ENCODE data around the gene HSD17B14. TPM values are rescaled to one million over a fixed set of nuclear protein-coding genes. Genes with fewer than 3 reads are reported as not detected.
A peak's percentile ranks its signal among the peaks of the same experiment; 100 is the strongest.
"Not testable (repeated sequence)": the region's sequence is repeated elsewhere in the genome, so short reads cannot be mapped to it uniquely, and the experiment has no call there.

HSD17B14 gene
- total RNA-seq, result 10 to 100 TPM; 12.8 to 17.9 TPM
- polyA plus RNA-seq, result 10 to 100 TPM in 1 of 2 donors, 1 to 10 TPM in 1; 9.0 to 39.1 TPM
- long read RNA-seq, donor 1, partial matches to known transcripts, result 0 of 4 reads
- long read RNA-seq, donor 1, other reads (novel, unspliced or antisense), result 0 of 4 reads
- long read RNA-seq, donor 2, partial matches to known transcripts, result 0 of 2 reads
- long read RNA-seq, donor 2, other reads (novel, unspliced or antisense), result 0 of 2 reads
- long read RNA-seq, donor 3, result 0 reads
- long read RNA-seq, donor 4, result 0 reads
- long read RNA-seq, donor 5, partial matches to known transcripts, result 0 of 3 reads
- long read RNA-seq, donor 5, other reads (novel, unspliced or antisense), result 0 of 3 reads

DNA sequence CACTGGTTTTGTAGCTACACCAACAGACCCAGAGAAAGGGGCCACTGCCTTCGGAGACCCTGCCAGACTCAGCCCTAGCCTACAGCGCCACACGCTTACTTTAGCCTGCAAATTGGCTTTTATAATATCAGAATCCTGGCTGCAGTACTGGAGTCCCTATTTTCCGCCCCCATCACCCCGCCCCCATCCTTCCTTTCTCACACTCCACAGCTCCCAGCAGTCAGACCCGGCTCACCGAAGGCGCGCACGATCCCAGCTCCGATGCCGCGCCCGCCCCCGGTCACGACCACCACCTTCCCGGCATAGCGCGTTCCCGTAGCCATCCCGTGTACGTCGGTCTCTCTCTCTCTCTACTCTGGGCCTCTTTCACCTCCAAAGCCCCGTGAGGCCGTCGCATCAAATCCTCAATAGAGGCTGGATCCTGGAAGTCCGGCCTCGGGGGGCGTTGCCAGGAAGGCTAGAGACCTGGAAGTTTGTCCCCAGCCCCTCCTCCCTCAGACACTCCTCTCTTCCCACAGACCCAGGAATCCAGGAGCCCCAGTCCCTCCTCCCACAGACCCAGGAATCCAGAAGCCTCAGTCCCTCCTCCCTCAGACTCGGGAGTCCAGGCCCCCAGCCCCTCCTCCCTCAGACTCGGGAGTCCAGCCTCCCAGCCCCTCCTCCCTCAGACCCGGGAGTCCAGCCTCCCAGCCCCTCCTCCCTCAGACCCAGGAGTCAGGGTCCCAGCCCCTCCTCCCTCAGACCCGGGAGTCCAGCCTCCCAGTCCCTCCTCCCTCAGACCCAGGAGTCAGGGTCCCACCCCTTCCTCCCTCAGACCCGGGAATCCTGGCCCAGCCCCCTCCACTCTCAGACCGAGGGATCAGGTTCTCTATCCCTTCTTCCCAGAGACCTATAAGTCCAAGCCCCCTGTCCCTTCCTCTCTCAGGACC, at the start of gene HSD17B14:
Gene HSD17B14, minus strand, starts transcription at position 403 of the 929 bp plus-strand sequence. Its CDS starts 80 bp downstream, at position 323.
- TF ChIP-seq, protein P1, sequence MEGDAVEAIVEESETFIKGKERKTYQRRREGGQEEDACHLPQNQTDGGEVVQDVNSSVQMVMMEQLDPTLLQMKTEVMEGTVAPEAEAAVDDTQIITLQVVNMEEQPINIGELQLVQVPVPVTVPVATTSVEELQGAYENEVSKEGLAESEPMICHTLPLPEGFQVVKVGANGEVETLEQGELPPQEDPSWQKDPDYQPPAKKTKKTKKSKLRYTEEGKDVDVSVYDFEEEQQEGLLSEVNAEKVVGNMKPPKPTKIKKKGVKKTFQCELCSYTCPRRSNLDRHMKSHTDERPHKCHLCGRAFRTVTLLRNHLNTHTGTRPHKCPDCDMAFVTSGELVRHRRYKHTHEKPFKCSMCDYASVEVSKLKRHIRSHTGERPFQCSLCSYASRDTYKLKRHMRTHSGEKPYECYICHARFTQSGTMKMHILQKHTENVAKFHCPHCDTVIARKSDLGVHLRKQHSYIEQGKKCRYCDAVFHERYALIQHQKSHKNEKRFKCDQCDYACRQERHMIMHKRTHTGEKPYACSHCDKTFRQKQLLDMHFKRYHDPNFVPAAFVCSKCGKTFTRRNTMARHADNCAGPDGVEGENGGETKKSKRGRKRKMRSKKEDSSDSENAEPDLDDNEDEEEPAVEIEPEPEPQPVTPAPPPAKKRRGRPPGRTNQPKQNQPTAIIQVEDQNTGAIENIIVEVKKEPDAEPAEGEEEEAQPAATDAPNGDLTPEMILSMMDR (IDR thresholded peaks at IDR 0.05; ENCODE audit: control extremely low read depth, extremely low read depth), result no peak
- Histone ChIP-seq H3K4me3 (peak within 1 kb of the TSS; percentile 46), H3K9ac (ENCODE audit: insufficient read depth in 1 of 2, low read length in 2 of 2) (peak within 1 kb of the TSS in 1 of 2 donors; percentile 74), H3K27me3 (ENCODE audit: control insufficient read depth in 3 of 3, insufficient read depth in 3 of 3, low read length in 2 of 3) (no peaks in the 10 kb centered on the region), H3K27ac (ENCODE audit: low read depth in 1 of 2, low read length in 1 of 2) (peak within 1 kb of the TSS; percentile 45 to 80), H3K36me3 (ENCODE audit: control insufficient read depth in 4 of 4, insufficient read depth in 4 of 4, low read length in 4 of 4) (peaks cover 0 to 11% (median 0%) of the 10 kb centered on the region in 4 donors), H3K9me3 (ENCODE audit: control insufficient read depth in 4 of 4, insufficient read depth in 3 of 4, low read length in 3 of 4) (no peaks in the 10 kb centered on the region), H3K4me1 (ENCODE audit: control insufficient read depth in 5 of 5, insufficient read depth in 5 of 5, low read length in 5 of 5) (peaks cover 0 to 18% (median 0%) of the 10 kb centered on the region in 5 donors)
- ATAC-seq (ENCODE audit: insufficient read depth, low FRiP score) (no peak), DNase-seq (peak in 2 of 3 donors; percentile 50 to 77)
- 3% methylated on average over 34 to 35 of the region's 35 CpGs for WGBS, 2 donors

DNA sequence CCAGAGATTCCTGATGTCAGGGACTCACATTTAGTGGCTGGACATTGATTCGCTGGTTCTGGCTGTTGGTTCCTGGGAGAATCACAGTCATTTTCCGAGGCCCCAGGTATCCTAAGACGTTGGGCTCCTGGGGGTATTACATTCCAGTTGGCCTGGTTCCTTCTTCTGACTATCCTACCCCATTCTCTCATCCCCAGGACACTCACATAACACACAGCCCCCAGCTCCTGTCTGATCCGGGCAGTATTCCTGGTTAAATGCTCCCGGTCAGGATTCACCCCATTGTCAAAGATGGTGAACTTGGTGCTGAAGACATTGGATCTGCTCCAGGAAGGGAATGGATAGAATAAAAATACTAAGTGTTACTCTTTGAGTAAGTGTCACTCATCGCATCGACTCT, 47.4 kb upstream of the HSD17B14 start:
- TF ChIP-seq, protein P1 (IDR thresholded peaks at IDR 0.05; ENCODE audit: control extremely low read depth, extremely low read depth), result no peak
- no peaks in the 10 kb centered on the region for H3K27me3 ChIP-seq (ENCODE audit: control insufficient read depth in 3 of 3, insufficient read depth in 3 of 3, low read length in 2 of 3)
- H3K27ac ChIP-seq (ENCODE audit: low read depth in 1 of 2, low read length in 1 of 2), result no peak overlapping the region
- no peak overlapping the region for H3K4me3 ChIP-seq
- DNase-seq (no peak), ATAC-seq (ENCODE audit: insufficient read depth, low FRiP score) (no peak)
- H3K9ac ChIP-seq (ENCODE audit: insufficient read depth in 1 of 2, low read length in 2 of 2), result no peak overlapping the region
- H3K36me3 ChIP-seq (ENCODE audit: control insufficient read depth in 4 of 4, insufficient read depth in 4 of 4, low read length in 4 of 4), result peaks cover 0 to 3% (median 0%) of the 10 kb centered on the region in 4 donors
- no peaks in the 10 kb centered on the region for H3K9me3 ChIP-seq (ENCODE audit: control insufficient read depth in 4 of 4, insufficient read depth in 3 of 4, low read length in 3 of 4)
- no peaks in the 10 kb centered on the region for H3K4me1 ChIP-seq (ENCODE audit: control insufficient read depth in 5 of 5, insufficient read depth in 5 of 5, low read length in 5 of 5)
- WGBS, 2 donors, result 95 to 97% methylated on average over 7 of the region's 7 CpGs

DNA sequence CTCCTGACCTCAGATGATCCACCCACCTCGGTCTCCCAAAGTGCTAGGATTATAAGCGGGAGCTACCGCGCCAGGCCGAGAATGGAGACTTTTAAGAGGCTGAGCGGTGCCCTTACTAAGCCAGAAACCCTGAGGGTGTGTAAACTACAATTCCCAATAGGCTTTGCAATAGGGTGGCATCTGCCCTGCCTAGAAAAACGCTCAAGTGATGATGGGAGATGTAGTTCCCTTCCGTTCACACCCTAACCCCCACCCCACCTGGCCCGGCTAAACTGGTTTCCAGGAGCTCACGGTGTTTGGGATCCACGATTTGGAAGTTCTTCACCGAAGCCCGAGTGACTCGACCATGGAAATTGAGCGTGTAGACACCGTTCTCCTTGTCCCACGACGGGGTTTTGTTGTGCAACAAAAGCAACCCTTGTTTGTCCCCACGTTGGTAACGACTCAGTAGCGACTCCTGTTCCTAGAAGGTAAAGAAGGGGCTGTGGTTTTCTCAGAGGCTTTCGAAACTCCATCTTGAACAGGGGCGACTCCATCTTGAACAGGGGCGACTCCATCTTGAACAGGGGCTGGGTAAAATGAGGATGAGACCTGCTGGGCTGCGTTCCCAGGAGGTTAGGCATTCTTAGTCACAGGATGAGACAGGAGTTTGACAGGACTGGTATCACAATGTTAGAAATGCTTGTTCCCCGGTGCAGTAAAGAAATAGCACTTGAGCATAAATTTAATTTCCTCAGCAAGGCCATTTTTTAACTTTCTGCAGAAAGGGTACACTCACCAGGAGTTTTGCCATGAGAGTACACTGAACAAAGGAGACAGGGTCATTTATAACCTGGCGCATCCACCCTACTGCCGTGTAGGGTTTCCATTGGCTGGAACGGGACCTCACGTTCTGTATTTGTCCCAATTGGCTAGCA, 45.7 kb upstream of the HSD17B14 start:
- DNase-seq, result no peak
- 77 to 81% methylated on average over 30 of the region's 30 CpGs for WGBS, 2 donors
- peaks cover 0 to 10% (median 5%) of the 10 kb centered on the region in 4 donors for H3K36me3 ChIP-seq (ENCODE audit: control insufficient read depth in 4 of 4, insufficient read depth in 4 of 4, low read length in 4 of 4)
- TF ChIP-seq, protein P1 (IDR thresholded peaks at IDR 0.05; ENCODE audit: control extremely low read depth, extremely low read depth), result no peak
- no peaks in the 10 kb centered on the region for H3K9me3 ChIP-seq (ENCODE audit: control insufficient read depth in 4 of 4, insufficient read depth in 3 of 4, low read length in 3 of 4)
- no peaks in the 10 kb centered on the region for H3K27me3 ChIP-seq (ENCODE audit: control insufficient read depth in 3 of 3, insufficient read depth in 3 of 3, low read length in 2 of 3)
- H3K9ac ChIP-seq (ENCODE audit: insufficient read depth in 1 of 2, low read length in 2 of 2), result no peak overlapping the region
- H3K4me1 ChIP-seq (ENCODE audit: control insufficient read depth in 5 of 5, insufficient read depth in 5 of 5, low read length in 5 of 5), result peaks cover 0 to 5% (median 0%) of the 10 kb centered on the region in 5 donors
- no peak for ATAC-seq (ENCODE audit: insufficient read depth, low FRiP score)
- no peak overlapping the region for H3K4me3 ChIP-seq
- H3K27ac ChIP-seq (ENCODE audit: low read depth in 1 of 2, low read length in 1 of 2), result no peak overlapping the region

DNA sequence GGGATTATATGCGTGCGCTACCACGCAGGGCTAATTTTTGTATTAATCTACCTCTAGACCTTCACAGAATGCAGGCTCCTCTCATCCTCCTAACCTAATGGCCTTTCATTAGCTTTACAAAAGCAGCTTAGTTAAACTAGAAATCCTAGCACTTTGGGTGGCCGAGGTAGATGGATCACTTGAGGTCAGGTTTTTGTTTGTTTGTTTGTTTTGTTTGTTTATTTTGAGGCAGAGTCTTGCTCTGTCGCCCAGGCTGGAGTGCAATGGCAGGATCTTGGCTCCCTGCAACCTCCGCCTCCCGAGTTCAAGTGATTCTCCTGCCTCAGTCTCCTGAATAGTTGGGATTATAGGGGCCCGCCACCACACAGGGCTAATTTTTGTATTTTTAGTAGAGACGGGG, 43.4 kb upstream of the HSD17B14 start:
- DNase-seq; H3K27ac ChIP-seq (ENCODE audit: low read depth in 1 of 2, low read length in 1 of 2); H3K27me3 ChIP-seq (ENCODE audit: control insufficient read depth in 3 of 3, insufficient read depth in 3 of 3, low read length in 2 of 3); H3K9ac ChIP-seq (ENCODE audit: insufficient read depth in 1 of 2, low read length in 2 of 2); H3K4me3 ChIP-seq; H3K9me3 ChIP-seq (ENCODE audit: control insufficient read depth in 4 of 4, insufficient read depth in 3 of 4, low read length in 3 of 4); ATAC-seq (ENCODE audit: insufficient read depth, low FRiP score): not testable (repeated sequence)
- 93 to 96% methylated on average over 9 of the region's 9 CpGs for WGBS, 2 donors
- Histone ChIP-seq H3K4me1 (ENCODE audit: control insufficient read depth in 5 of 5, insufficient read depth in 5 of 5, low read length in 5 of 5) (peaks cover 2 to 14% (median 9%) of the 10 kb centered on the region in 5 donors), H3K36me3 (ENCODE audit: control insufficient read depth in 4 of 4, insufficient read depth in 4 of 4, low read length in 4 of 4) (peaks cover 3 to 25% (median 15%) of the 10 kb centered on the region in 4 donors)
